GM19035 (cell line): ENCODE data around the gene CXCR6.
"Not testable (repeated sequence)": the region's sequence is repeated elsewhere in the genome, so short reads cannot be mapped to it uniquely, and the experiment has no call there.

ENCODE experiments used
- ATAC-seq: cut with Tn5 transposase; IDR thresholded peaks from one replicate; pipeline ENCODE4 v1.9.1; 2021; ENCODE audit not compliant: unreplicated experiment

The CXCR6 gene

DNA sequence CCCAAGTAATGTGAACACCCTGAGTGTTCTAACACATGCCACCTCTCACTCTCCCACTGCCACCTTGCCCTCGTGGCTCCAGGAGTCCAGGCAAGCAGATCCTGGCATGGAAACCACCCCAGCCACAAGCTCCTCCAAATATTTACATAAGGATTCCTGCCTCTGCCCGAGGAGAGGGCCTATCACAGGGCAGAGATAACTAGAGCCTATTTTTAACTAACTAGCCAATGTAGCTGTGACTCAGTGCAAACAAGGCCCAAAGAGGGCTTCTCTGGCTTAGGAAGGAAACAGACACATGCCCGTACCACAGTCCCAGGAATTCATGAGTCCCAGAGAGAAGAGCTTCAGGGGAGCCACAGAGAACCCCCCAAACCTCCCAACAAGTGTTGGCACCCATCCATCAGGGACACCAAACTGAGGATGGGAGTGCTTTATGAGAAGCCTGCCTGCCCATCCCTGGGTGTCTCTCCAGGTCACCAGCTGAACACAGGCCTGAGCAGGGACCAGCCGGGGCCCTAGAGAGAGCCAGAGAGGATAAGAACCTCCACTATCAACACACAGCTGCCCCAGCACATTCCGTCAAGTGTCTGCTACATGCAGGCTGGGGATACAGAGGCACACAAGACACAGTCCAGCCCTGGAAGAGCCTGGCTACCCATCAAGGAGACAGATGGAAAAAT lies 43.2 kb downstream of the CXCR6 start:
- no peak for ATAC-seq

- no peak for ATAC-seq
Observed at GRCh38 chr3:45987368-45988291, 44.4 kb downstream of the CXCR6 start.

DNA sequence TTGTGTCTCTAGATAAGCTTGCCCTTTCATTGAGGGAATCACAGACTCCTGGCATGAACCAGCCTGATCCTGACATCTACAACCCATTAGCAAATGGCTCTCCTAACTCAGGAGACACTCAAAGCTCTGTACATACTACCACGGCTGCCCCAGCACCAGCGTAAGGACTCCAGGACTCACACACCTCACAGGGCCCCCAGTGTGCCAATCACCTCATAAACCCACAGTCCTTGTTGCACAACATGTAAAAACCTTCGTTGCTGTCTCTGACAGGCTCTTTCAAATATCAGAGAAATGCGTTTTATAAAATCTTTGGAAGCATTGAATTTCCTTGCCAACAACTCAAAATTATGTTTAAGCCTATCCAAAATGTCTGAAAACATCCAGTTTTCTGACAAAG lies 45.1 kb downstream of the CXCR6 start:
- ATAC-seq = no peak

- no peak for ATAC-seq
Observed at GRCh38 chr3:45988804-45989203, 45.5 kb downstream of the CXCR6 start.

GRCh38 chr3:45990181-45990580 lies 46.9 kb downstream of the CXCR6 start:
- no peak for ATAC-seq

- ATAC-seq = no peak
Observed at GRCh38 chr3:45991341-45991740, 48.1 kb downstream of the CXCR6 start.

DNA sequence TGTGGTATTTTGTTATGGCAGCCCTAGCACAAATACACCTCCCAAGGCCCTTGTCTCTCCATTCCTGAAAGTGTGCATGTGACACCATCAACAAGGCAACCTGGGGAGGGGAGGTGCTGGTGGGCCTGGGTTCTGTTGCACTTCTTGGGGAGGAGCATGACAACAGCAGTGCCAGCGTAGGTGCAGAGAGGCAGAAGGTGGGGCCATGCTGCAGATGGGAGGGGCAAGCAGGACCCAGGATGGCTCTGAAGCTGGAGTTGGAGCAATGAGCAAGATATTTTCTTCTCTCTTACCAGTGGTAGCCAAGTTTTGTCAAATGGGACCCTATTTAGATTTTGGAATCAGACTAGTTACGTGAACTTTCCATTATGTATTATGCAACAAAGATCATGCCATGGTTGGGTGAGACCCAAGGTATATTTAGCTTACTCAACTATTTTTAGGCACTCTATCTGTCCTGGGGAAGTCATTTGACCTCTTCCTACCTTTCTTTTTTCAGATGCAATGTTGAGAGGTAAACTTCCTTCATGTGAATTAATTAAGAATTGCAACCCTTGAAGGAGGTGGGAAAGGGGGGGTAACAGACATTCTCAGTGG lies 49.0 kb downstream of the CXCR6 start:
- ATAC-seq = no peak

- no peak for ATAC-seq
Observed at GRCh38 chr3:45992821-45993221, 49.6 kb downstream of the CXCR6 start.

DNA sequence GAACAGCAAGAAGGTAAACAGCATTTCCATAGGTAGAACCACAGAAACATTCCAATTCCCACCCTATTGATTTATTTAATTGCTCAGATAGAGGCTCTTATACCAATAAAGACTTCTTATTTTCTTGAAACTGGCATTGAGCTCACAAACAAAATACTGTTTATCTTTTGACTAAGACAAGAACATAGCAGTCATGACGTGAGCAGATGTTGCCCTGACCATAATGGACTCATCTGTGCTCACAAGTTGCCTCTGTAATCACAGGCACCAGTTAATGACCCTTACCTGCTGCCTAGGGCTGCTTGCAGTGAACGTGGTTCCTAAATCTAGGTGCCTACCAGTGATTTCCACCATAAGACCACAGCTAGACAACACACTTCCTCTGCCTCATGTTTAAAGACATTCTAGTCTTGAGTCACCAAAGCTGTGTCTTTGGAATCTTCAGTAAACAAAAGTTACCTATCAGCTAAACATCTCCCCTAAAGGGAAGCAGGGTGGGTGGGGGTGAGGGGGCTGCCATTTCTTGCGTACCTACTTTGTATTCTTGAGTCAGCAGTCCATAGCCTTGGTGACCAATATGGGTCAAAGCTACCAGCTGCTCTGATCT lies 50.3 kb downstream of the CXCR6 start:
- ATAC-seq = no peak

DNA sequence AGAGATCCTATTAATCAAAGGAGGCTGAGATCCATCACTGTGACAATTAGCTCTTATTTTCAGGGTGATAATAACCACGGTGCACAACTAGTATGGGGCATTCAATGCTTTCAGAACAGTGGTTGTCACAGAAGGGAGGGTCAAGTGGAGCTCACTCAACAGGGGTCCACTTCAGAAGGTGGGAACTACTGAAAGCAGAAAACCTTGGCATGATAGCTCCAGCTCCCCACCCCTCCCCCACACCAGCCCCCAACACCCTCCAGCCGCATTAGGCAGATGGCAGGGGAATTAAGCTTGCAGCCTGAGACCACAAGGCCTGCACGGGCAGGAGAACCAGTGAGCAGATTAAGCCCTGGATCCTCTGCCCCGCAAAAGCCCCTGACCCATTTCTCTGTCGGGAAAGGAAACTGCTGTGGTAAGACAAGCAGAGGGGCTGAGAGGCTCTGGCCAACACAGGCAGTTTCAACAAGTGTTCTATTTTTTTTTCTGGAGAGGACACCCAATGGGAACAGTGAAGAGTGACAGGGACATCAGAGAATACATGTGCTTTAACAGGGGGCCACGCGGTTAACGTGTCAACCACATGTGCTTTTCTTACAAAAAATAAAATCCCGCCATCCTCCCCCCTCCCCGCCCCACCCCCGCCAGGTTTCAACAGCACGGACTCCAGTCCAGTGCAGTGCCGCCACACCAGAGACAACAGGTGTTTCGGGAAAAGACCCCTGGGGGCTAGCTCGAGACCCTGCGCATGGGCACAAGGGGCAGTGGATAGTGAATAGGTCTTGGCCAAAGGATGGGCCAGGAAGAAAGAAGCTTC lies 51.4 kb downstream of the CXCR6 start:
- no peak for ATAC-seq

GRCh38 chr3:45995236-45996192 lies 52.2 kb downstream of the CXCR6 start, which contains the start of gene FYCO1:
FYCO1 (minus strand) TSS chr3:45995824; CDS start chr3:45984910, 10,914 bp downstream.
- peak; percentile 93 for ATAC-seq

GRCh38 chr3:45997499-45997898 lies 54.2 kb downstream of the CXCR6 start:
- ATAC-seq = not testable (repeated sequence)

GRCh38 chr3:45997942-45998341 lies 54.7 kb downstream of the CXCR6 start:
- no peak for ATAC-seq
